ENCODE data around the gene COX7B2.

DNA sequence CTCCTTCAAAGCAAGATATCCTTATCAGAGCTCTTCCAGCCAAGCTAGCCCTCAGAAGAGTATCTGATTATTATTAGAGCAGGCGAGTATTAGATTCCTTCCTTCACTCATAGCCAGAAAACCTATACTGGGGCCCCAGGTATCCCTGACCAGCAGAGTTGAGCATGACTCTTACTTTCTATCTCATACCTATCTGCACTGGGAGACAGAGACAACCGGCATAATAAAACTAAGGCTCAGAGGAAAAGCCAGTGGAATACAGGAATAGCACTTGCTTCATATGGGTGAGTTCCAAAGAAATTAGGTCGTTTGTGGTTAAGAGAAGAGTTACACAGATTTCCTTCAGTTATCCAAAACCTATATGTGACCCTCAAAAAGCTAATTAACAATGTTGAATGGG, 41.8 kb upstream of the COX7B2 start:
- TF ChIP-seq, protein P1, sequence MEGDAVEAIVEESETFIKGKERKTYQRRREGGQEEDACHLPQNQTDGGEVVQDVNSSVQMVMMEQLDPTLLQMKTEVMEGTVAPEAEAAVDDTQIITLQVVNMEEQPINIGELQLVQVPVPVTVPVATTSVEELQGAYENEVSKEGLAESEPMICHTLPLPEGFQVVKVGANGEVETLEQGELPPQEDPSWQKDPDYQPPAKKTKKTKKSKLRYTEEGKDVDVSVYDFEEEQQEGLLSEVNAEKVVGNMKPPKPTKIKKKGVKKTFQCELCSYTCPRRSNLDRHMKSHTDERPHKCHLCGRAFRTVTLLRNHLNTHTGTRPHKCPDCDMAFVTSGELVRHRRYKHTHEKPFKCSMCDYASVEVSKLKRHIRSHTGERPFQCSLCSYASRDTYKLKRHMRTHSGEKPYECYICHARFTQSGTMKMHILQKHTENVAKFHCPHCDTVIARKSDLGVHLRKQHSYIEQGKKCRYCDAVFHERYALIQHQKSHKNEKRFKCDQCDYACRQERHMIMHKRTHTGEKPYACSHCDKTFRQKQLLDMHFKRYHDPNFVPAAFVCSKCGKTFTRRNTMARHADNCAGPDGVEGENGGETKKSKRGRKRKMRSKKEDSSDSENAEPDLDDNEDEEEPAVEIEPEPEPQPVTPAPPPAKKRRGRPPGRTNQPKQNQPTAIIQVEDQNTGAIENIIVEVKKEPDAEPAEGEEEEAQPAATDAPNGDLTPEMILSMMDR (IDR thresholded peaks at IDR 0.05) = no peak
- TF ChIP-seq POLR2A (IDR thresholded peaks at IDR 0.05) = no peak
